ENCODE measurements around the gene ELMO1. TPM values are rescaled to one million over a fixed set of nuclear protein-coding genes. Genes with fewer than 3 reads are reported as not detected.
"Not testable (repeated sequence)": the region's sequence is repeated elsewhere in the genome, so short reads cannot be mapped to it uniquely, and the experiment has no call there.

ELMO1 gene
- total RNA-seq, 2 donors from 2014 or later: 66.0 to 72.2 TPM

GRCh38 chr7:36982766-36983165 is 465.9 kb downstream of the ELMO1 start:
- H3K4me1 ChIP-seq (ENCODE audit: control insufficient read depth in 1 of 2, low read depth in 2 of 2): peaks cover 0 to 10% of the 10 kb centered on the region in 2 donors
- H3K27ac ChIP-seq: no peak overlapping the region
- DNase-seq (ENCODE audit: low spot score) (no peak), ATAC-seq (ENCODE audit: insufficient number of reproducible peaks, low FRiP score, low read depth) (no peak)
- no peaks in the 10 kb centered on the region for H3K36me3 ChIP-seq
- H3K9me3 ChIP-seq: no peaks in the 10 kb centered on the region
- no peak for TF ChIP-seq CTCF (IDR thresholded peaks at IDR 0.05)
- H3K27me3 ChIP-seq (replicated peaks; ENCODE audit: insufficient read depth): no peaks in the 10 kb centered on the region
- no peak overlapping the region for H3K4me3 ChIP-seq

GRCh38 chr7:36979810-36980248 is 468.8 kb downstream of the ELMO1 start:
- Histone ChIP-seq H3K4me1 (ENCODE audit: control insufficient read depth in 1 of 2, low read depth in 2 of 2) (peaks cover 0 to 6% of the 10 kb centered on the region in 2 donors), H3K27me3 (replicated peaks; ENCODE audit: insufficient read depth) (no peaks in the 10 kb centered on the region), H3K36me3 (no peaks in the 10 kb centered on the region), H3K9me3 (no peaks in the 10 kb centered on the region), H3K27ac (no peak overlapping the region), H3K4me3 (no peak overlapping the region)
- no peak for TF ChIP-seq CTCF (IDR thresholded peaks at IDR 0.05)
- no peak for ATAC-seq (ENCODE audit: insufficient number of reproducible peaks, low FRiP score, low read depth)
- DNase-seq (ENCODE audit: low spot score): no peak

- no peak for TF ChIP-seq CTCF (IDR thresholded peaks at IDR 0.05)
- ATAC-seq (ENCODE audit: insufficient number of reproducible peaks, low FRiP score, low read depth): no peak
- no peaks in the 10 kb centered on the region for H3K27me3 ChIP-seq (replicated peaks; ENCODE audit: insufficient read depth)
- no peaks in the 10 kb centered on the region for H3K36me3 ChIP-seq
- no peak overlapping the region for H3K4me3 ChIP-seq
- no peak overlapping the region for H3K27ac ChIP-seq
- no peak for DNase-seq (ENCODE audit: low spot score)
- peaks cover 0 to 6% of the 10 kb centered on the region in 2 donors for H3K4me1 ChIP-seq (ENCODE audit: control insufficient read depth in 1 of 2, low read depth in 2 of 2)
- no peaks in the 10 kb centered on the region for H3K9me3 ChIP-seq
These were observed 470.2 kb downstream of the ELMO1 start for GRCh38 chr7:36978461-36978860.

GRCh38 chr7:36977878-36978277 is 470.8 kb downstream of the ELMO1 start:
- no peak overlapping the region for H3K27ac ChIP-seq
- TF ChIP-seq CTCF (IDR thresholded peaks at IDR 0.05): no peak

GRCh38 chr7:36973534-36973933 is 475.1 kb downstream of the ELMO1 start:
- H3K9me3 ChIP-seq; H3K36me3 ChIP-seq; H3K4me1 ChIP-seq (ENCODE audit: control insufficient read depth in 1 of 2, low read depth in 2 of 2); H3K4me3 ChIP-seq; H3K27me3 ChIP-seq (replicated peaks; ENCODE audit: insufficient read depth); H3K27ac ChIP-seq; ATAC-seq (ENCODE audit: insufficient number of reproducible peaks, low FRiP score, low read depth); DNase-seq (ENCODE audit: low spot score): not testable (repeated sequence)

More at GRCh38 chr7:36977878-36978277, 470.8 kb downstream of the ELMO1 start:
- no peaks in the 10 kb centered on the region for H3K27me3 ChIP-seq (replicated peaks; ENCODE audit: insufficient read depth)
- H3K4me3 ChIP-seq: no peak overlapping the region
- no peak for ATAC-seq (ENCODE audit: insufficient number of reproducible peaks, low FRiP score, low read depth)
- no peaks in the 10 kb centered on the region for H3K9me3 ChIP-seq
- H3K4me1 ChIP-seq (ENCODE audit: control insufficient read depth in 1 of 2, low read depth in 2 of 2): peaks cover 0 to 6% of the 10 kb centered on the region in 2 donors
- no peak for DNase-seq (ENCODE audit: low spot score)
- no peaks in the 10 kb centered on the region for H3K36me3 ChIP-seq

GRCh38 chr7:36972140-36972518 is 476.5 kb downstream of the ELMO1 start:
- no peak for ATAC-seq (ENCODE audit: insufficient number of reproducible peaks, low FRiP score, low read depth)
- Histone ChIP-seq H3K27me3 (replicated peaks; ENCODE audit: insufficient read depth) (no peaks in the 10 kb centered on the region), H3K4me1 (ENCODE audit: control insufficient read depth in 1 of 2, low read depth in 2 of 2) (peaks cover 0 to 5% of the 10 kb centered on the region in 2 donors), H3K4me3 (no peak overlapping the region), H3K9me3 (no peaks in the 10 kb centered on the region), H3K27ac (no peak overlapping the region), H3K36me3 (no peaks in the 10 kb centered on the region)
- no peak for DNase-seq (ENCODE audit: low spot score)
- TF ChIP-seq CTCF (IDR thresholded peaks at IDR 0.05): no peak

Data from thoracic aorta (tissue), 2 donors.